Stimulated activated CD4-positive, alpha-beta T cell treated with anti-CD3 and anti-CD28 coated beads, Interleukin-12 subunit alpha, Interleukin-12 subunit beta, amount 100 ng/mL, for 4 hours (primary cell): Measurements from ENCODE around the gene PTPRR.

ENCODE experiments used
- DNase-seq: peaks from one replicate; pipeline ENCODE4 v3.0.0-alpha.2; 2020

PTPRR gene, protein sequence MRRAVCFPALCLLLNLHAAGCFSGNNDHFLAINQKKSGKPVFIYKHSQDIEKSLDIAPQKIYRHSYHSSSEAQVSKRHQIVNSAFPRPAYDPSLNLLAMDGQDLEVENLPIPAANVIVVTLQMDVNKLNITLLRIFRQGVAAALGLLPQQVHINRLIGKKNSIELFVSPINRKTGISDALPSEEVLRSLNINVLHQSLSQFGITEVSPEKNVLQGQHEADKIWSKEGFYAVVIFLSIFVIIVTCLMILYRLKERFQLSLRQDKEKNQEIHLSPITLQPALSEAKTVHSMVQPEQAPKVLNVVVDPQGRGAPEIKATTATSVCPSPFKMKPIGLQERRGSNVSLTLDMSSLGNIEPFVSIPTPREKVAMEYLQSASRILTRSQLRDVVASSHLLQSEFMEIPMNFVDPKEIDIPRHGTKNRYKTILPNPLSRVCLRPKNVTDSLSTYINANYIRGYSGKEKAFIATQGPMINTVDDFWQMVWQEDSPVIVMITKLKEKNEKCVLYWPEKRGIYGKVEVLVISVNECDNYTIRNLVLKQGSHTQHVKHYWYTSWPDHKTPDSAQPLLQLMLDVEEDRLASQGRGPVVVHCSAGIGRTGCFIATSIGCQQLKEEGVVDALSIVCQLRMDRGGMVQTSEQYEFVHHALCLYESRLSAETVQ

DNA sequence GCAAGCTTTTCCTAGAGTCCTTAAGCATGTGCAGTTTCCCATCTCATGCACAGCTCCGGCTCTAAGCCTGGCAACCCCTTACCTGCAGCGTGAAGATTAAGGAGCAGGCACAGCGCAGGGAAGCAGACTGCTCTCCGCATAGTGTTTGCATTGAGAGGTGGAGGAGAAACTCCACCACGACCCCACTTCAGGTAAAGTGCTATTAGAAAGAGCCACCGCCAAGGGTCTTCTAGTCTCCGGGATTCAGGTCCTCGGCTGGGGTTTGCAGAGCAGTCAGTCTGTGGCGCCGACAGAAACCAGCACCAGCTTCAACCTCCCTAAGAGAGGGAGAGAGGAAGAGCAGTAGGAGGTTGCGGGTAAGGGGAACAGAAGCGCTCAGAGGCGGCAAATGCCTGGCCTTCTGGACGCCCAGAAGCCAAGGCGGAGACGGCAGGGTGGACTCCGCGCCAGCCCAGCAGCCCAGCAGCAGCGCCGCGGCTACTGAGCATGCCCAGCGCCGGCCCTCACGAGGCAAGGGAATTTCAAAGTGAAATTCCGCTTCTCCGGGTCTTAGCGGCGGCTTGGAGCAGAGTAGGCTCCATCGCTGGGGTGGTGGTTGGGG, at the start of gene PTPRR:
PTPRR (minus strand) TSS at position 488 of the 601 bp plus-strand sequence; CDS start at position 140, 348 bp downstream.
- DNase-seq: no peak

DNA sequence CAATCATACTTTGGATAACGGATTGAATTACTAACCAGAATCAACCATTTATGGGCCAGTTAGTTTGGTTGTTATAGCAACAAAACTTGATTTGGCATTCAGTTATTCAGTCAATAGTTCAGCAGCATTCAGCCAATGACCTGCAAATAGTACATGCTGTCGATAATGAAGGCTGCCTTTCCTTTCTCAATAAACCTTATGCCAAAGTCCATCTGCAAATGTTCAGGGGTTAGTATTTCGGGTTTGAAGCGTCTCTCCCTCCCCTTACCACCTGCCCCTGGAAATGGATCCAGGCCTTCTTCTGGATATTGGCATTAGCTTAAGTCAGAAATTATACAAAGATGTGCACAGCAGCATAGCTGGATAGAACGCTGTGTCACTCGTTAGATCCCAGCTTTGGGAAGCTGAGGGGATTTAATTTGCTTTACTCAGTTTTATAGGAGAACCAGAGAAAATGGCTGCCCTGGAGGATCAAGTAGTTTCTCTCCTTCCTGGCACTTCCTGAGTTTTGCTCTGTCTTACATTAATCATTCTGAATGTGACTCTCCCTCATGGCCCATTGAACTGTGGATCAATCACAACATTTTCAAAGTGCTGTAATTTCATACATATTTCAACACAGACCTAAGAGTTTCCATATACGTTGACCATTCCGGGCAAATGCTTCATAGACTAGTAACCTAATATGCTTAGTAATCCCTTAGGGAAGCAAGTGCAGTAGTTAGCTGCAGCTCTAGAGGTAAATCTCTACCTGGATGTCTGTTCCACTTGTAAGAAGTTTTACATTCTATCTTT, 46.7 kb upstream of the PTPRR start:
- no peak for DNase-seq

DNA sequence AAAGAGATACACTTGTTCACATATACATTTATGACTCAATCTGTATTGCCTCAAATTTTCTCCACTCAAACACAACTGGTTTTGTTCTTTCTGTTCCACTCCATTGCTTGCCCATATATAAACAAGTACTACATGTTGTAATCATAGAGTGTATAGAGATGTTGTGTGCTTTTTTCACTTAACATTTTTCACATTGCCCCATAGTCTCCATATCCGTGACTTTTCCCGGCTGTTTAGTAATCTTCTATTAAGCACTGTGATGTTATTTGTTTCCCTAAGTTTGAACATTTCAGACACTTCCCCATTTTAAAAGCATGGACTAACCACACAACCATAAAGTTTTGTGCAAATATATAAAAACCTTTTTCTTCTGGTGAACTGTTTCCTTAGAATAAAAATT, 45.5 kb upstream of the PTPRR start:
- no peak for DNase-seq

- no peak for DNase-seq
Observed at GRCh38 chr12:70964867-70965510, 44.5 kb upstream of the PTPRR start.

DNA sequence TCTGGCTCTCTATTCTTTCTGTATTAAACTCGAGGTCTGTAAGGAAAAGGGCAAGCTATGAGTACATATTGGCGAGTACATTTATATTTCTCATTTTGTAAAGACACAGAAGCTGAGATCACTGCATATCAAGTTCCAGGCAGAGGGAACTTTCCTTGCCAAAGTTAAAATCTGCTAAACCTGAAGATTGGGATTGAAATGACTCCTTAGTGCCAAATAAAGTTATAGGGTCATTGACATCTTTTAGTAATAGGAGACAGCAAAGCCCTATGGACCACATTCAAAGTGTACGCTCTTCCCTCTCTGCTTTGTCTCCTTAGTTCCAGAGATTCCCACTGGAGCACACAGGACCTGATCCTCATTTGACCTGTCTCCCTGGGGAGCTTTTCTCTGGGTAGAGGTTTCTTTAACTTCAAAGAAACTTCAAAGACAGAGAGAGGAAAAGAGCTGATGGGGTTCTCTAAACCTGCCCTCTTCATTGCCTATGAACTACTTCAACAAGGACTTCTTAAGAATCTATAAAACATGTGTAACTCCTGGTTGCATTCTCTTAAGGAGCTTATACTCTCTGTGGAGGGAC, 42.6 kb upstream of the PTPRR start:
- no peak for DNase-seq

GRCh38 chr12:70962226-70962794, 41.8 kb upstream of the PTPRR start:
- no peak for DNase-seq

- no peak for DNase-seq
Observed at GRCh38 chr12:70960484-70960883, 39.9 kb upstream of the PTPRR start.

- DNase-seq: no peak
Observed at GRCh38 chr12:70955415-70955814, 34.9 kb upstream of the PTPRR start.

DNA sequence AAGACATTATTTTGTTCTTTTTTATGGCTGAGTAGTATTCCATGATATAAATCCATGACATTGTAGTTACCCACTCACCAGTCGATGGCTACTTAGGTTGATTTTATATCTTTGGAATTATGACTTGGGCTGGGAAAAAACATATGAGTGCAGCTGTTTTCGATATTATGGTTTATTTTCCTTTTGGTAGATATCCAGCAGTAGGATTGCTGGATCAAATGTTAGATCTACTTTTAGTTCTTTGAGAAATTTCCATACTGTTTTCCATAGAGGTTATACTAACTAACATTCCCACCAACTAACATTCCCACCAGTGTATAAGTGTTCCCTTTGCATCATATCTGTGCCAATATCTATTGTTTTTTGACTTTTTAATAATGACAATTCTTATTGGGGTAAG, 29.9 kb upstream of the PTPRR start:
- no peak for DNase-seq

DNA sequence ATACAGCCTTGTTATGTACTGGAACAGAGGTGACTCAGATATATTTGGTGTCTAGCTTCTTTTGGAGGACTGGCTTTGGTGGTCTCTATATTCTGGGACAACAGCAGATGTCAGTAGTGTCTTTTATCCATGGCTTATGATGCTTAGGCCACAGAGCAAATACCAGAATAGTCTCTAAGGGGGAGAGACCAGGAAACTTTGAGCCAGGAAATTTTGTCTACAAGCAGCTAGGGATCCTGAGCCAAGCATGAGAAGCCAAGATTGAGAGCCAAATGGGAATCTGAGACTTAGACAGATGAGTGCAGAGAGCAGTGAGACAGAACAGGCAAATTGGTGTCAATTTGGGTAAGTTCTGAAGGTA, 28.4 kb upstream of the PTPRR start:
- no peak for DNase-seq

GRCh38 chr12:70948236-70948975, 27.9 kb upstream of the PTPRR start:
- DNase-seq: no peak

GRCh38 chr12:70936203-70936813, 15.8 kb upstream of the PTPRR start:
- no peak for DNase-seq

GRCh38 chr12:70933133-70933532, 12.6 kb upstream of the PTPRR start:
- DNase-seq: no peak

DNA sequence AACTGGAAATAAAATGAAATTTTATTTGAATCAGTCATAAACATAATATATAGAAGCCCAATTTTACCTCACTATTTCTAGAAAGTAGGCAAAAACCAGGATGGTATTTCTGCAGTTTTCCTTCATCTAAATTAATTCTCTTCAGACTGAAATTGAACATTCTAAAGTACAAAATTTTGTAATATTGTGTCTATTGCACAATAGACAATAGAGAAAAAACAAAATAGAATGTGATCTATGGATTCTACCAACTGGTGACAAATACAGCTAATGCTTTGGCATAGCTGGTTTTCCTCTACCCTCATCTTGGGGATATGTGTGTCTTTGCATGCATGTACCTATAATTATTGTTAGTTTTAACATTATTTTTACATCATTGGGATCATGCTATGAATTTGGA, 8.5 kb upstream of the PTPRR start:
- no peak for DNase-seq

GRCh38 chr12:70928071-70928470, 7.5 kb upstream of the PTPRR start:
- no peak for DNase-seq

DNA sequence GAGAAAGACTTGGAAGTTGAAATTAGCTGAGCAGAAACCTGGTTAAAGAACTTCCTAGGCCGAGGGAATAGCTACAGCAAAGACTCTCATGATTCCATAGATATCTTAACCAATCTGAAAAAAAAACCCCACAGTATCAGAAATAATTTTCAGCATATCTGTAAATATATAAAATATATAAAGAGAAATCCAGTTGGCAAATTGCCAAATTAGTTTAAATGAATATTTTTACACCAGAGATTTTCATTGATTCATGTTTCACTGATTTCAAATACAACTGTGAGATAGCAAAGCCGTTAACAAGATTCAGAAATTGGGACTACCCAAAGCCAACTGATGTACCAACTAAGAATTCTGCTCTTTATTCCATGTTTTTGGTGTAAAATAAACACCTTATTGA, 6.8 kb upstream of the PTPRR start:
- no peak for DNase-seq

DNA sequence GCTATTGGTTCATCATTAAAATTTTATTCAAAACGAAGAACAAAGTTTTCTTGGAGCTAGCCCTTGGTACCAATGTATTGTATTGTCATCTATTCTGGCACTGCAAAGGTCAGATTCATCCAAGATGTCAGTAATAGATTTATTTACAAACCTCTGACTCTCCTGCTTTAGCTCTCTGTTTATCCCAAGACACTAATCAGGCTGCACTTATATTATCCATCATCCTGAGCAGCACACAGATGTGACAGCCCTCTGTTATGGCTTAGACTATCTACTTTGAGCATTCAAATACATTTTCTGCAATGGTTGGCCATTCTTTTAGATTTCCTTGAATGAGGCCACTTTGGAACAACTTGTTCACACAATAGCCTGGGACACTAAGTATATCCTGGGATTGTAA, 5.0 kb upstream of the PTPRR start:
- no peak for DNase-seq

- no peak for DNase-seq
Observed at GRCh38 chr12:70920891-70921290, 353 bp upstream of the PTPRR start.

GRCh38 chr12:70919597-70920035, 922 bp downstream of the PTPRR start:
- no peak for DNase-seq

- no peak for DNase-seq
Observed at GRCh38 chr12:70919176-70919575, 1.4 kb downstream of the PTPRR start.

GRCh38 chr12:70918321-70918720, 2.2 kb downstream of the PTPRR start:
- no peak for DNase-seq
